ENCODE measurements around the gene THYN1.

The THYN1 gene

DNA sequence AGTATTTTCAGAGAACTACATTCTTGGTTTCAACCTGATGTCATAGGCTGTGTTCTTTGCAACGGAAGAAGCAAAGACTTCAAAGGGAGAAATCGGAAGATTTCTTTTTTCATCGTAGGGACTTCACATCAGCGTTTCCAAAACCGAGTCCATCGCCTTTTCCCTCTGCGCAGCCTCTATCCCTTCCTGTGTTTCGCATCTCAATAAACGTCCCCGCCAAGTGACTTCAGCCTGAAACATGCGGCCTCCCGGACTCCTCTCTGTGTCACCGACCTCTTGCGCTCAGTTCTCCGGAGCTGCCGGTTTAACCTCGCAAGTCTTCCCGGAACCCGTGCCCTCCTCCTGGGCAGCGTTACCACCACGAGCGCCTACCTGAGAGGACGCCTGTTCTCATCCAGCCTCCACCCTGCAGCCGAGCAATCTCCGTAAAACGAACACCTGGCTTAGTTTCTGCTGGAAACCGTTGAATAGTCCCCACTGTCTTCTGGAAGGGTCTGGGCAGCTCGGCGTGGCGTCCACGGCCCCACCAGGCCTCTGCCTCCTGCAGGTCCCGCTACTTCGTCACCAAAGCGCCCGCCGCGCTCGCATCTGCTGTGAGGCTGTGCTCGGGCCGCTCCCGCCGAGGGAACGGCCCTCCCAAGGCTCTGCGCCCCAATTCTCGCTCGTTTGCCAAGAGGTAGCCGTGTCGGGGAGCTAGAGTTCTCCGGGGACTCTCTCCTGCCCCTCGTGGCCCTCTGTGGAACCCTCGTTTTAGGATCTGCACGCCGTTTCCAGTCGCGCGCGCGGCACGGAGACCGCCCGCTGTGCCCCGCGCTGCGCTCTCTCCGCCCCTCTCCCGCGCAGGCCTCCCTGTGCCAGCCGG lies 22.6 kb upstream of the THYN1 start, which contains the start of gene GLB1L3:
Gene GLB1L3, plus strand, starts transcription at position 846 of the 862 bp plus-strand sequence. CDS start 362 bp downstream, outside the sequence.
- Histone ChIP-seq H3K4me1 (ENCODE audit: low read length) (peaks cover 13% of the 10 kb centered on the region), H3K9me2 (replicated peaks; ENCODE audit: insufficient read depth, low read length) (no peaks in the 10 kb centered on the region), H4K20me1 (ENCODE audit: insufficient read depth, low read length) (no peaks in the 10 kb centered on the region), H3K9ac (ENCODE audit: low read length) (peak within 1 kb of the TSS; percentile 72), H3K9me3 (replicated peaks; ENCODE audit: insufficient read depth, low read length) (no peaks in the 10 kb centered on the region), H3K4me3 (ENCODE audit: low read length) (peak within 1 kb of the TSS; percentile 81), H2AFZ (ENCODE audit: low read length) (peak within 1 kb of the TSS; percentile 92), H3K36me3 (replicated peaks; ENCODE audit: insufficient read depth, low read length) (no peaks in the 10 kb centered on the region), H3K79me2 (ENCODE audit: low read length) (peaks cover 7% of the 10 kb centered on the region), H3F3A (ENCODE audit: insufficient read depth, low read length) (peaks cover 6% of the 10 kb centered on the region), H3K4me2 (ENCODE audit: low read depth, low read length) (peak within 1 kb of the TSS; percentile 88), H3K27me3 (replicated peaks; ENCODE audit: insufficient read depth, low read length) (0 out of 2 replicates have a peak, but pooled peaks cover 6% of the 10 kb centered on the region), H3K27ac (ENCODE audit: low read length) (peak within 1 kb of the TSS; percentile 20; the same call in 1 of the 2 replicates)
- TF ChIP-seq EZH2 (optimal IDR thresholded peaks at IDR 0.05; ENCODE audit: low read depth, low read length) (no peak), CTCF (IDR thresholded peaks at IDR 0.05; ENCODE audit: low read length) (peak; percentile 57), EZH2phosphoT487 (IDR thresholded peaks at IDR 0.05; ENCODE audit: low read length) (no peak)
- peak; percentile 77 for DNase-seq

DNA sequence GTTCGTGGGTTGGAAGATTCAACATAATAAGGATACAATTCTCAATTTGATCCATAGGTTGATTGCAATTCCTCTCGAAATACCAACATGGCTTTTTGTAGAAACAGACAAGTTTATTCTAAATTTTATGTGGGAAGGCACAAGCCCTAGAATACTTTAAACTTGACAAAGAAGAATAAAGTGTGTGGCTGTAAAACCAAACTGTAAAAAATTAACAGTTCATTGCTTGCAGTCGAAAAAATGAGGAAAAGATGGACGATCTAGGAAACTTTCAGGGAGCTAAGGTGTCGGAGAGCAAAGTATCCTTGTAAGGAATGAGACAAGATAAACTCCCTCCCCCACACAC lies 22.0 kb upstream of the THYN1 start:
- Histone ChIP-seq H3K4me2 (ENCODE audit: low read depth, low read length) (peak overlapping the region; percentile 88), H3K9me2 (replicated peaks; ENCODE audit: insufficient read depth, low read length) (no peaks in the 10 kb centered on the region), H3K9ac (ENCODE audit: low read length) (peak overlapping the region; percentile 72; the same call in 1 of the 2 replicates), H3K4me1 (ENCODE audit: low read length) (peaks cover 18% of the 10 kb centered on the region), H3K27ac (ENCODE audit: low read length) (peak overlapping the region; percentile 20; the same call in 1 of the 2 replicates), H3K79me2 (ENCODE audit: low read length) (peaks cover 7% of the 10 kb centered on the region), H2AFZ (ENCODE audit: low read length) (peak overlapping the region; percentile 92), H3K4me3 (ENCODE audit: low read length) (peak overlapping the region; percentile 81), H3K9me3 (replicated peaks; ENCODE audit: insufficient read depth, low read length) (no peaks in the 10 kb centered on the region), H3K36me3 (replicated peaks; ENCODE audit: insufficient read depth, low read length) (no peaks in the 10 kb centered on the region), H3F3A (ENCODE audit: insufficient read depth, low read length) (peaks cover 6% of the 10 kb centered on the region), H4K20me1 (ENCODE audit: insufficient read depth, low read length) (no peaks in the 10 kb centered on the region), H3K27me3 (replicated peaks; ENCODE audit: insufficient read depth, low read length) (0 out of 2 replicates have a peak, but pooled peaks cover 6% of the 10 kb centered on the region)
- TF ChIP-seq EZH2phosphoT487 (IDR thresholded peaks at IDR 0.05; ENCODE audit: low read length) (no peak), EZH2 (optimal IDR thresholded peaks at IDR 0.05; ENCODE audit: low read depth, low read length) (no peak), CTCF (IDR thresholded peaks at IDR 0.05; ENCODE audit: low read length) (no peak)
- no peak for DNase-seq

DNA sequence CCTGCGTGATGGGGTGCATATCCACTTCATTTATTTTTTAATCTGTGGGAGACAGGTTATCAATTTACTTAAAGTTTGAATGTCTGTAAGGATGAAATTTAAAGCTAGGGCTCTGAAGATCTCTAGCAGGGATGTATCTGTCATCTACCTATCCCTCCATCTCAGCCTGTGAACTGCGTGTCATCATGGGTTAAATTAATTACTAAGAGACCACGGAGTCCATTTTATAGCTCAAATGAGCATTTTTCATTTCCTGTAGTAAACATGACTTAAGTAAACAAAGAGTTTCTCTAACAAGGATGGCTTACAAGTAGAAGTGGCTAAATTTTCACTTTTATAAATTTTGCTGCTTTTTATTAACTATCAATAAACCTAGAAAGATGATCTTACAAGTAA lies 20.2 kb upstream of the THYN1 start:
- no peak overlapping the region for H3K27ac ChIP-seq (ENCODE audit: low read length)
- H4K20me1 ChIP-seq (ENCODE audit: insufficient read depth, low read length) = no peaks in the 10 kb centered on the region
- H3K9me3 ChIP-seq (replicated peaks; ENCODE audit: insufficient read depth, low read length) = no peaks in the 10 kb centered on the region
- peaks cover 6% of the 10 kb centered on the region for H3F3A ChIP-seq (ENCODE audit: insufficient read depth, low read length)
- H3K4me2 ChIP-seq (ENCODE audit: low read depth, low read length) = no peak overlapping the region
- no peak overlapping the region for H2AFZ ChIP-seq (ENCODE audit: low read length)
- no peak overlapping the region for H3K4me3 ChIP-seq (ENCODE audit: low read length)
- DNase-seq = no peak
- H3K4me1 ChIP-seq (ENCODE audit: low read length) = peaks cover 22% of the 10 kb centered on the region
- H3K36me3 ChIP-seq (replicated peaks; ENCODE audit: insufficient read depth, low read length) = no peaks in the 10 kb centered on the region
- no peaks in the 10 kb centered on the region for H3K9me2 ChIP-seq (replicated peaks; ENCODE audit: insufficient read depth, low read length)
- TF ChIP-seq CTCF (IDR thresholded peaks at IDR 0.05; ENCODE audit: low read length) = no peak
- TF ChIP-seq EZH2phosphoT487 (IDR thresholded peaks at IDR 0.05; ENCODE audit: low read length) = no peak
- no peak for TF ChIP-seq EZH2 (optimal IDR thresholded peaks at IDR 0.05; ENCODE audit: low read depth, low read length)
- 0 out of 2 replicates have a peak, but pooled peaks cover 6% of the 10 kb centered on the region for H3K27me3 ChIP-seq (replicated peaks; ENCODE audit: insufficient read depth, low read length)
- peaks cover 7% of the 10 kb centered on the region for H3K79me2 ChIP-seq (ENCODE audit: low read length)
- H3K9ac ChIP-seq (ENCODE audit: low read length) = no peak overlapping the region

Measured in MM.1S (cell line).